Stomach (tissue), 4 donors: ENCODE measurements around the gene SRMS.
A peak's percentile ranks its signal among the peaks of the same experiment; 100 is the strongest.

ENCODE experiments used
- CTCF ChIP-seq, 7 experiments: fragments of 450-650 bp in 4 of 7; fragments of 200-600 bp in 3 of 7; sonication (generic) in 3 of 7; IDR thresholded peaks; one replicate each; pipeline ENCODE4 v1.5.1; 2016 to 2019; ENCODE audit warnings: antibody characterized with exemption in 7 of 7, control low read depth in 2 of 7, mild to moderate bottlenecking in 1 of 7
- EP300 ChIP-seq: sonication (generic); formaldehyde crosslinking; IDR thresholded peaks from one replicate; pipeline ENCODE4 v1.6.1; 2017; ENCODE audit warnings: antibody characterized with exemption
- POLR2A ChIP-seq, 4 donors: fragments of 450-650 bp; IDR thresholded peaks; one replicate each; pipeline ENCODE4 v1.6.1; 2016; ENCODE audit warnings: antibody characterized with exemption in 4 of 4, control low read depth in 2 of 4, mild to moderate bottlenecking in 1 of 4, moderate library complexity in 1 of 4
- POLR2AphosphoS5 ChIP-seq, 3 donors: sonication (generic); formaldehyde crosslinking; IDR thresholded peaks; one replicate each; pipeline ENCODE4 v1.6.1; 2016; ENCODE audit warnings: antibody characterized with exemption in 3 of 3

GRCh38 chr20:63536241-63536977, 11.1 kb downstream of the SRMS start:
- TF ChIP-seq CTCF (IDR thresholded peaks at IDR 0.05) (no peak), POLR2A (IDR thresholded peaks at IDR 0.05) (peak in 1 of 4 donors; percentile 42), EP300 (no peak), POLR2AphosphoS5 (IDR thresholded peaks at IDR 0.05) (peak in 2 of 3 donors; percentile 18 to 30)
